GM18870 (cell line): ENCODE data around the gene ASAP2.
"Not testable (repeated sequence)": the region's sequence is repeated elsewhere in the genome, so short reads cannot be mapped to it uniquely, and the experiment has no call there.

Source experiments
- ATAC-seq: cut with Tn5 transposase; IDR thresholded peaks from one replicate; pipeline ENCODE4 v1.9.1; 2021; ENCODE audit warnings: moderate library complexity; ENCODE audit not compliant: unreplicated experiment

Gene ASAP2

DNA sequence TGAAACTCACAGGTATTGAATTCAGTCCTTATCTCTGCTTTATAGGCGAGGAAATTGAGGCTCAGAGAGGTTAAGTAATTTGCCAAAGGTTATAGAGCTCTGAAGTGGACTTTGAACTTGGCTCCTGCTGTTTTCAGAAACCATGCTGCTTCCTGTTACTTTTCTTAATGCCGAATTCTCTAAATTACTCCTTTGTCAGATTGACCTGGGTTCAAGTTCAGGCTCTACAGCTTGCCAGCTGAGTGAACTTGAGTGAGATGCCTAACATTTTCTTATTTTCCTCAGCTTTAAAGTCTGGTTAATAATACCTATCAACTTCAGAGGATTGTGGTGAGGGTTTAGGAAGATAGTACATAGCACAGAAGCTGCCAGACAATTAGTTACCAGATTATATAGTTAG, 3.4 kb downstream of the ASAP2 start:
- ATAC-seq = no peak

DNA sequence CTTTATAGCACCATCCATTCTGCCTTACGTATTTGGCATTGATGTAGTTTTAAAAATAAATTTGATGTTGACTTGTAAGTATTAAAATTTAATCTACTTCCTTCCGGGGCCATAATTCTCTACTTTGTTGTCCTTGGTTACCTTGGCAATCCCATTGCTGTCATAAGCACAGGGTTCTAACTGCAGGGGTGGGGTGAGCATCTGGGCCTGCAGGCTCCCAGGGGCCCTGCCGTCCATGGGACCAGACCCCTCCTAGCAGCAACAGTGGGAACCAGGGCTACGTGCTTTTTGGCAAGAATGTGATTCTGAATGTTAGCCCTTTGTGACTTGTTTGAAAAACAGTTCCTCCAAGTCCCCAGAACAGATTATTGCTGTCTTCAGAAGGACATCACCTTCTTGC, 4.9 kb downstream of the ASAP2 start:
- no peak for ATAC-seq

DNA sequence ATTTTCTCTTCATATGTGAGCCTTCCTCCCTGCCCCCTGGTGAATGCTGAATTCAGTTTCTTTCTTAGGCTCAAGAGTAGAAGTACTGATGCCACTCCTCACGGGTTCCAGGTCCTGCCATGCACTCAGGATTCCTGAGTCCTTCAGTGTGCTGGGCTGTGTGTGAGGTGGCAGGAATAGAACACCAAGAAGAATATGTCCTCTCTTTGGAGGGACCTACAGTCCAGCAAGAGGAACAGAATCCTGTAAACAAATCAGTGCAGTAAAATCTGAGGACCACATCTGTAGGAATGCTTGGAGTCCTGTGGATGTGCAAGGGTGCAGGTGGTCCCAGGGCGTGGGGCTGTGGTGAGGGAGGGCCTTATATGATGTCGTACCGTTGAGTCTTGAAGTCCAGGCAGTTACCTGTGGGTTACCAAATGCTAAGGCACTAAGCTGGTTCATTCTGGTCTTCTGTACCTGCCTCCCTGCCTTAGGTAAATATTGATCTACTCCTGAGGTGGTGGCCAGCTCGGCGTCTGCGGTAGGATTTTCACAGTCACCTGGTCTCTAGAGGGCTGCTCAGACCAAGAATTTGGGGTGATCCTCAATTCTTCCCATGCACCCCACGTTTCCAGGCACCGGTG, 5.5 kb downstream of the ASAP2 start:
- no peak for ATAC-seq

DNA sequence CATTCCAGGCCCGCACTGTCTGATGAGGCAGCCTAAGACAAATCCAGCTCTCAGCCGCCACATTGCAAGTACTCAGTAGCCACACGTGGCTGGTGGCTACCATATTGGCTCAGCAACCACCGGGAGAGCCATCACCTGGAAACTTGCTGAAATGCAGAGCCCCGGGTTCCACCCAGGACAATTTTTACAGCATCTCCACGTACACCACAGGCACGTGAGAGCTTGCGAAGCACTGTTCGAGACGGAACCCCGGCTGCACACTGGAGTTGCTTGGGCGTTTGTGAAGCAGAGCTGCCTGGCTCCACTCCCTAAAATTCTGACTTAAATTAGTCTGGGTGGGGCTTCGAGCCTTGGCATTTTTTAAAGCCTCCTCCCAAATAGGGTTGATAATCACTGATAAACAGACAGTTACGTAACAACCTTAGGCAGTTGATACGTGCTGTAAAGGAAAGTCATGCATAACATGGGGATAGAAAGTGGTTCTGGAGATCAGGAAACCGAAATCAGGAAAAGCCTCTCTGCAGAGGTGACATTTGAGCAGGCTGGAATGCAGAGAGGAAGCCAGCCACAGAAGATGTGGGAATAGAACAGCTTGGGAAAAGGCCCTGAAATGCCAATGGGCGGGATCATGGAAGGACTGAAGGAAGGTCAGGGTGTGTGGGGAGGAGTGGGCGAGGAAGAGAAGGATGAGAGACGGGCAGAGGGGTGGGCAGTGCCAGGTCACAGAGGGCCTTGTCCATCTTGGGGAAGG, 6.2 kb downstream of the ASAP2 start:
- ATAC-seq = no peak

DNA sequence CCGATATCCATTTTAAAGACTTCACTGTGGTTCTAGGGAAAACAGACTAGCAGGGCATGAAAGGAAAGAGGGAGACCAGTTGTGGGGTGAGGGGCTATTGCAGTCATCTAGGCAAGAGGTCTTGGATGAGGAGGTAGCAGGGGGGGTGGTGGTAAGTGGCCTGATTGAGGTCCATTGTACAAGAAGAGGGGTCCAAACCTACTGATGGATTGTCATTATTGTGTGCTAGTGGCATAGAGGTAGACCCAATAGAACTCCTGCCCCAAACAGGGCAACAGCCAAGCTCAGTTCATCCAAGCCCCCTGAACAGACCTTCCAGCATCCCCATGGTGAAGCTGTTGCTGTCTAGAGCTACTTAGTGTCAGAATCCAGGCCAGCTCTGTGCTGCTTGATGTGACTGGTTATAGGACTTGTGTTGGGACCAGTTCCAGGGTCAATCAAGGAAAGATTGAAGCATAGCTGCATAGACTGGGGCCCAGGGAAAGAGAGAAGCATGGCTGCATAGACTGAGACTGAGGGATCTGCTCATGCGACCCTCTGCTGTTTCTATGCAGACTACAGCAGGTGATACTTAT, 7.0 kb downstream of the ASAP2 start:
- ATAC-seq = no peak

DNA sequence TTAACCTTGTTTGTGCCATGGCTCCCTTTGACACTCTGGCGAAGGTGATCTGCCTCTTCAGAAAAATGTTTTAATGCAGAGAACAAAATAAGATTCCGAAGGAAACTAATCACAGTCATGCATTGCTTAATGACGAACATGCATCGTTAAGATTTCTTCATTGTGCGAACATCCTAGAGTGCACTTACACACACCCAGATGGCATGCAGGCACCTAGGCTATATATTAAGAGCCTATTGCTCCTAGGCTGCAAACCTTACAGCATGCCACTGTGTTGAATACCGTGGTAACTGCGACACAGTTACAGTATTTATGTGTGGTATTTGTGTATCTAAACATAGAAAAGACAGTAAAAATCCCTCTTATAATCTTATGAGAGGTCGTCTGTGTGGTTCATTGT, 8.3 kb downstream of the ASAP2 start:
- ATAC-seq = no peak

DNA sequence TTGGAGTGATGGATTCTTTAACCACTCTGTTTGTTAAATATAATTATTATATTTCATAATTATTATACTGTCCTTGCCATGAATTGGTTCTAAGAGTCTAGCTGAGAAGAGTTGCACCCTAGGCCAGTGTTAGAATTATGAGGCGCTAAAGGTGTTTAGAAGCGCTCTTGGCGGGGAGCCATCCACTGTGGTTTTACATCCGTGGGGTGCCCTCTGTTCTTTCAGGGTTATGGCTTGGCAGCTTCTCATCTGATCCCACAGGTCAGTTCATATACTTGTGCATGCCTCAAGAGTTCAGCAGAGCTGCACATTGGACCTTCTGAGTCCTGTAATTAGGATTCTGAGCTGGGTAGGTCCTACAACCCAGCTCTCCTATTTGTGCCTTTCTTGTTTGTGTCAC, 9.1 kb downstream of the ASAP2 start:
- no peak for ATAC-seq

DNA sequence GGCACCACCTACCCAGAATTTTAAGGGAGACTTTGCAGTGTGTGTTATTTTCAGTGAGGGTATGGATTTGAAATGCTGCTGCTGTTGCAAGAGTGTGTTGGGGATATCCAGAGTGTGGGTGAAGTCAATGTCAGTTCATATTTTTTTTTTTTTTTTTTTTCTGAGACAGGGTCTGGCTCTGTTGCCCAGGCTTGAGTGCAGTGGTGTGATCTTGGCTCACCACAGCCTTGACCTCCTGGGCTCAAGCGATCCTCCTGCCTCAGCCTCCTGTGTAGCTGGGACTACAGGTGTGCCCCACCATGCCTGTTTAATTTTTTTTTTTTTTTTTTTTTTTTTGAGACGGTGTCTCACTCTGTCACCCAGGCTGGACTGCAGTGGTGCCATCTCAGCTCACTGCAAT, 9.5 kb downstream of the ASAP2 start:
- not testable (repeated sequence) for ATAC-seq

DNA sequence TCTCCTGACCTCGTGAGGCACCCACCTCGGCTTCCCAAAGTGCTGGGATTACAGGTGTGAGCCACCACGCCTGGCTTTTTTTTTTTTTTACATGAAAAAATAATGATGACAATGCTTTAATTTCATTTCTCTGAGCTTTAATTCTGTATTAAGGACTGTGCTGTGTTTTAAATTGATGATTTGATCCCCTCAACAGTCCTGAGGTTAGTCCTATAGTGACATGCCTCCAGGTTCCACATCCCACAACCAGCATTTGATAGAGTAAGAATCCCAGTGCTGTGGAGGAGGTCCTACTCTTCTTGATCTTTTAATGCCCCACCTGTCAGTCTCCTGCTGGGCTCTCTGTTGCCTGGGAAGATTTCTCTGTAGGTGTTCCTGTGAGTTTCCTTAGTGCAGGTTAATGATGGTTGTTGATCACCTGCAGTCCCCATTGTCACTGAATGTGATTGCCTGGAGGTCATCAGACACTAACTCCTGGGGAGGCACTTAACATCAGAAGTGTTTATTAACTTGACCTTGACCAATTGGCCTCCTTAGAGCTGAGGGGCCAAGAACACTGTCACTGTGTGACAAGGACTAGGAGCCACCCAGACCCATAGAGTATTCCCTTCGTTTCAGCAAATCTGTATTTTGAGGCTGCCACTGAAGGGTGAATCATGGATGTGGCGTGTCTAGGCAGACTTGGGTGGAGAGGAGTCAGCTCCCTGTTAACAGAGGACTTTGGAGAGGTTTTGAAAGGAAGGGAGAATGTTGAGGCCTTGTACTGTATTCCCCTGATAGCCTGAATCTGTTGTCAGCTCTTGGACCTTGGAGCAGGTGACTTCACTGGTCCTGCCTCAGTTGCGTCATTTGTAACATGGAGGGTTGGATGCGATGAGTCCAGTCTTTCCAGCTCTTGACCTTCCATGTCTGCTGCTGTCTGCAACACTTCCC, 11.5 kb downstream of the ASAP2 start:
- ATAC-seq = no peak

DNA sequence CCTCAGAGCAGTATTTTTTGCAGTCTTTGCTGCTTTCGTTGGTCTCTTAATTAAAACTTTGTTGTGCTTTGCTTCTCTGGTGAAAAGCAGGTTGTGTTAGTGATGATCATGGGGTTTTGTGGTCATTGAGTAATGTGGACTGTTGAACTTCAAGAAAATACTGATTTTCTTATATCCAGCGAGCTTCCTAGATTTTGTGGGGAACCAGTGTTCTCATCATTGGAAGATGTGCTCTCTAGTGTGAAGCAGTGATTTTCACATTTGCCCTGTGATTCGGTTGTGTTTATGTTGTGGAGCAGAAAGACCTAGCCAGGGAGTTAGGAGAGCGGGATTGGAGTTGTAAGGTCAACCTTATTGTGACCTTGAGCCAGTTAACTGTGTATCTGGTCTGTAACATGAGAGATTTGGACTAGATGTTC, 12.4 kb downstream of the ASAP2 start:
- no peak for ATAC-seq

DNA sequence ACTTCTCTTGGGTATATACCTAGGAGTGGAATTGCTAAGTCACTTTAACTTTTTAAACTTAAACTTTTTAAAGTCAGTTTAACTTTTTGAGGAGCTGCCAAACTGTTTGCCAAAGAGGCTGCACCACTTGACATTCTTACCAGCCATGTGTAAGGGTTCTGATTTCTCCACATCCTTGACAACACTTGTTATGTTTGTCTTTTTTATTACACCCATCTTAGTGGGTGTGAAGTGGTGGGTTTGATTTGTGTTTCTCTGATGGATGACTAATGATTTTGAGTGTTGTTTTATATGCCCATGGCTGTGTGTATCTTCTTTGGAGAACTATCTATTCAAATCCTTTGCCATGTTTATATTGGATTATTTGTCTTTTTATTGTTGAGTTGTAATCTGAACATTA, 13.6 kb downstream of the ASAP2 start:
- no peak for ATAC-seq

DNA sequence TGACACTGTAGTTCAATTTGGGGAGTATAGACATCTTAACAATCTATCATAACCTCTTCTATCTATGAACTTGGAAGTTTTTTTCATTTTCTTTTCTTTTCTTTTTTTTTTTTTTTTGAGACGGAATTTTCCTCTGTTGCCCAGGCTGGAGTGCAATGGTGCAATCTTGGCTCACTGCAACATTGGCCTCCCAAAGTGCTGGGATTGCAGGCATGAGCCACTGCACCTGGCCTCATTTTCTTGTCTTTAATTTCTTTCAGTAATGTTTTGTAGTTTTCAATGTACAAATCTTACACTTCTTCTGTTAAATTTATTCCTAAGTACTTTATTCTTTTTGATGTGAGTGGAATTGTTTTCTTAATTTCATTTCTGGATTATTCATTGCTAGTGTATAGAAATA, 14.6 kb downstream of the ASAP2 start:
- no peak for ATAC-seq

DNA sequence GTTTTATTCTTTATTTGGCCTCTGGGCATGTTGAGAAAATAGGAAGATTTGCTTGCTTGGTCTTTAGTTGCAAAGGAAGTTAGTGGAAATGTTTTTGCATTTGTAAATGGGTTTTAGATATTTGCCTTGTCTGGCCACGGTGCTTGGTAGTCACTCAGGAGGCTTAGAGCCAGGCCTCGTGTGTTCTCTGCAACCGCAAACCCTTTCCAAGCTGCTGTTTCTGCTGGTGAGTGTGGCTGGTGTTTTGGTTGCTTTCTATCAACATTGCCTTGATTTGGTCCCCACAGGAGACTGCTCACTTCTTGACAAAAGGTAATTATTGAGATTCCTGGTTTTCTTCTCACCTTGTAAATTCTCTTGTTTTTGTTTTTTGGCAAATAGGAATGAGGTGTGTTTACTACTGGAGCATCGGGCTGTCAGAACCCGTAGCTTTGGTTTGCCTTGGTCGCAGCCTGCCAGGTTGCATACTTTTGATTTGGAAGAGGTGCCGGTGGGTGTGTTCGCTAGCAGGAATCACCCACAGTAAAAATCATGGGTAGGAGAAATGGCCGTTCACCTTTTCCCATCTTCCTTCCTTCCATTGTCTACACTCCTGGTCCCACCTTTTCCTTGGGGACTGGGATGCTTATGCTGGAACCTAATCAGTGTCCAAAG, 15.8 kb downstream of the ASAP2 start:
- ATAC-seq = no peak

DNA sequence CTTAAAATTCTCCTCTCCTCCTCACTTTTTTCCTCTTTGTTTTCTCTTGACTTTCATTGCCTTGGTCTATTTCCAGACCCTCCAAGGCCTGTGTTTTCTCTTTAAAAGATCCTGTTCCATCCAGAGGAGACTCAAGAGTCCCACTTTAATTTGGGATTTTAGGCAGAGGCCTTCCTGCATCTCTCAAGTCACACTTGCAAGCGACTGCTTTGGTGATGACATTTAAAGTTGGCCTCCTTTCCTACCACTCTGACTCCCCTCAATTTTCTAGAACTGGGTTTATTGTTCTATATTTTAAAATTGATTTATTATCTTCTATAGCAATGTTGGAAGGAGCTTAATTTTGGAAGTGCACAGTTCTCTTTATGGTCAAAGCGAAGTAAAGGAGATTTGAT, 16.3 kb downstream of the ASAP2 start:
- no peak for ATAC-seq

DNA sequence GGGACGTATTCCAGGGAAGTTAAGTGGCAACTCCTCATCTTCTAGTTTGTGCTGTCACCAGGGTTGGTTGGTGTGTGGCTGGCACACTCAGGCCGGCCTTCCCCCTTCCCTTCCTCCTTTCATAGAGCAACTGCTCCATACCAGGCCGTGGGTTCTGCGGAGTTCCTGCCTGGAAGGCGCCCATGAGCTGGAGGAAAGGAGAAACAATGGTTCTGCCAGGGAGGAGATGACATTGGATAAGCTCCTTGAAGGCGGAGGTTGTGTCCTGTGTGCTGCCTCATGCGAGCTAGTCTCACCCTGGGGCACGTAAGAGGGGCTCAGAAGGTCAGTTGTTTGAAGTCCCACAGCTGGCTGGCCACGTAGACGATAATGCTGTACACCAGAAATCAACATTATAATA, 19.2 kb downstream of the ASAP2 start:
- ATAC-seq = no peak

DNA sequence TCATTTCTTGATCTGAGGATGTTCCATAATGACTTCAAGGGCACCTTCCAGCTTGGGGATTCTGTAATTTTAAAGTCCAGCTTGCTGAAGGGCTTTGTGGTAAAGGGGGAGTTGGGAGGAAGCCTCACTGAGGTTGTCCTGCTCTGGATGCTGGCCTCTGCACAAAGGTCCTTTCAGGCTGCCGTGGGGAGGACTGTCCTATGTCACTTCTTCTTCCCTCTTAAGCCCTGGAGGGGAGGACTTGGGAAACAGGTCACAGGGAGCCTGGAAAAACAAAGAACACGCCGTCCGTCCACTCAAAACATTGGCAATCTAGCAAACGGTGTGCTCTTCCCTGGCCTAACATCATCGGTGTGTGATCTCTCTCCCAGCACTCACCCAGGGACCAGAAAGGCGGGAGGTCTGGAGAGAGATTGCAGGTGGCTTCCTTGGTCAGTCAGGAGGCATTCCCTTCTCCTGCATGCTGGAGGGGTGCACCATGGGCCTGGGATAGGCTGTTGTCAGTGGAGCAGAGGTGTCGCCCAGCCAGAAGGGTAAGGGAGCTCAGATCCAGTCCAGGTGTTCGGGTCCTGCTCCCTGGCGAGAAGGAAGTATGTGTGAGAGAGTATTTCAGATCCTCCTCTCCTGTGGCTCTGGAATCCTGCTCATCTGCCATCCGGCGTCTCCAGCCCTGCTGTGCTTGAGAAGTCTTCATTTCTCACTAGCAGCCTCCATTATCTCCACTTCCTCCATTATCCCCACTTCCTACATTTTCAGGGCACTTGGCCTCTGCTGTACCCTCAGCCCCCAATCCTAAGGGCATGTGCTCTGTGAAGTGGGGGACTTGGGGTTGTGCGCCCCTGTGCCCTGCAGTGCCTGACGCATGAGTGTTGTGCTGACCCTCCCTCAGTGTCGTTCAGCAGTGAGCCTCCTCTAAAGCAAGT, 20.1 kb downstream of the ASAP2 start:
- no peak for ATAC-seq

DNA sequence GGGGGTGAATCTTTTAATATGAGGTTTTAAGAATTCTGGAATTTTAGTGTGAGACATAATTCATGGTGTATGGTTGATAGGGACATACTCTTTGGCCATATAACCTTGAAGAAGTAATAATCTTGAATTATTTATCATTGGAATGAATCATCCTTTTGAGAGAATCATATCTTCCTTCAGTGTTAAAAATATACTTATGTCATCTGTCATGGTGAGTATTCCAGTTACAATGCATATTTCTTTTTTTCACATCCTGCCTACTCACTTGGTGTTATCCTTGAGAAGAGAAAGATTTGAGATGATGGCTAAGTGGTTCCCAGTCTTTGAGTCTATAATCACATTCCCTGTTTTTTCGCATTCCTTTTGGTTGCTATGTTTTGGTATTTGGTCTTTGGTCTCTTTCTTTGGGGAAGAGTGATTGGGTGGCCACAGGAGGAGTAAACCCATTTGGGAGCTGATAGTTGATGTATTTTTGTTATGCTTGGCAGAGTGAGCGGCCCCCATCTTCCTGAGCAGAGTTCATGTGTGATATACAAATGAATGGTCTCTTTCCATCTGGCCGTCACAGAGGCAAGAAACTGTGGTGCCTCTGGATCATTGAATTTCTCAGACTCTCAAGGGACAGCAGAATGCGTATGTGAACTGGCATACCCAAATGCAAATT, 21.6 kb downstream of the ASAP2 start:
- ATAC-seq = no peak

DNA sequence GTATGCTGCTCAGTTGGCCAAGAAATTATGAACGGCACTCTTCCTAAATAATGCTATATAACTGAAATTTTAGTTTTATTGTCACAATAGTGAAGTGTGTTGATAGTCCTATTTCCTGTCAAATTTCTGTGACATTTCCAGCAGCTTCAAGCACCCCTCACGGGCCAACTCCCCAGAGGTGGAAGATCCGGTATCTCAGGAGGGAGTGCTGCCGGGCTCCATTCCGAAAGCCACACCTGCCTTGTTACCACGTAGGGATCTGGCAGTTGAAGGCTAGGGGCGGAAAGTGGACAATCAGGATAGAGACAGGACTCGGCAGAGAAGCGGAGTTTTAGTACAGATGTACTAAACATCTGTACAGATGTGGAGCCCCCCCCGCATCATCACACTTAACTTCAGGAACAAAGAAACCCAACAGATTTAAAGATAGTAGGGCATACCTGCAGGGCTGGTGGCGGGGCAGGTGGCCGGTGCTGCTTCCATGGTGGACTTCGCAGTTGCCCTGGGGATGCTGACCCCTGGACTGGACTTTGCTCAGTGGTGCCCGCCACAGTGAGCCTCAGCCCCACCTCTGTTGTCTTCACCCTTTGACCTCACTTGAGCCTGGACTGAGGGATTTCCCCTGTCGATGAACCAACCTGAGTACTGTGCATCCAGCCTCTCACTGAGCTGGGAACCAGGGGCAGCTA, 22.3 kb downstream of the ASAP2 start:
- ATAC-seq = no peak

DNA sequence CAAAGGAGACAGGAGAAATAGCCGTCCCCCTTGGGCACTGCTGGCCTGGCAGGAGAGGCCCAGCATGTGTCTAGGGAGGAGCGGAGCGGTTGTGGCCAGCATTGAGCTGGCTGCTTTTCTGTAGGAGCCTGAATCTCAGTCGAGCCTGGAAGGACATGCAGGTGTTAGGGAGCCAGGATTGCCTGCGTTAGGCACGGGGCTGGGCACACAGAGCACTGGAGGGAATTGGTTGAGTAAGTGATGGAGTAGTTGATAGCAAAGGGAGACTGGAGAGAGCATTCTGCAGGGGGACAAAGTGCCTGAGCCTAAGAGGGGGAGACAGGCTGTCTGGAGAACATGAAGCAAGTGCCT, 22.8 kb downstream of the ASAP2 start:
- no peak for ATAC-seq
